ENCODE data around the gene TAPBP.
"Not testable (repeated sequence)": the region's sequence is repeated elsewhere in the genome, so short reads cannot be mapped to it uniquely, and the experiment has no call there.

The TAPBP gene

DNA sequence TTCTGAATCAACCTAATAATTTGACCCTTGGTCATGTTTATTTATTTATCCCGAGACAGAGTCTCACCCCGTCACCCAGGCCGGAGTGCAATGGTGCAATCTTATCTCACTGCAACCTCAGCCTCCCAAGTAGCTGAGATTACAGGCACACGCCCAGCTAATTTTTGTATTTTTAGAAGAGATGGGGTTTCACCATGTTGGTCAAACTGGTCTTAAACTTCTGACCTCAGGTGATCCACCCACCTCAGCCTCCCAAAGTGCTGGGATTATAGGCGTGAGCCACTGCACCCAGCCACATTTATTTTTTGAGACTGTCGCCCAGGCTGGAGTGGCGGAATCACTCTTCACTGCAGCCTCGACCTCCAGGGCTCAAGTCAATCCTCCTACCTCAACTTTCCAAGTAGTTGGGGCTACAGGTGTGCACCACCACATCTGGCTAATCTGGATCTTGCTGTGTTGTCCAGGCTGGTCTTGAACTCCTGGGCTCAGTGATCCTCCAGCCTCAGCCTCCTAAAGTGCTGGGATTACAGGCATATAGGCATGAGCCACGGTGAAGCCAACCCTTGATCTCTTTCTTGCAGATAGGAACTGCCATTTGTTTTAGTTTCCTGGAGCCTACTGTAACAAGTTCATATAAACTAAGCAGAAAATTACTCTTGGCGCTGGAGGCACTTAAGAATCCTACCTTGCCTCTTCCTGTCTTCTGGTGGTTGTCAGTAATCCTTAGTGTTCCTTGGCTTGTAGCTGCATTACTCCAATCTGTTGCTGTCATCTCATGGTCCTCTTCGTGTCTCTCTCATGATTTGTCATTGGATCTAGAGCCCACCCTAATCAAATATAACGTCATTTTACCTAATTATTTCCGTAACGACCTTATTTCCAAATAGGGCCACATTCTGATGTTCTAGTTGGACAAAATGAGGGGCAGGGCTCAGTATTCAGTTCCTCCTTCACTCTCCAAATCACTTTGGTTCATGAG lies 39.7 kb downstream of the TAPBP start:
- no peak for DNase-seq

GRCh38 chr6:33273129-33273923 lies 40.6 kb downstream of the TAPBP start:
- no peak for DNase-seq

DNA sequence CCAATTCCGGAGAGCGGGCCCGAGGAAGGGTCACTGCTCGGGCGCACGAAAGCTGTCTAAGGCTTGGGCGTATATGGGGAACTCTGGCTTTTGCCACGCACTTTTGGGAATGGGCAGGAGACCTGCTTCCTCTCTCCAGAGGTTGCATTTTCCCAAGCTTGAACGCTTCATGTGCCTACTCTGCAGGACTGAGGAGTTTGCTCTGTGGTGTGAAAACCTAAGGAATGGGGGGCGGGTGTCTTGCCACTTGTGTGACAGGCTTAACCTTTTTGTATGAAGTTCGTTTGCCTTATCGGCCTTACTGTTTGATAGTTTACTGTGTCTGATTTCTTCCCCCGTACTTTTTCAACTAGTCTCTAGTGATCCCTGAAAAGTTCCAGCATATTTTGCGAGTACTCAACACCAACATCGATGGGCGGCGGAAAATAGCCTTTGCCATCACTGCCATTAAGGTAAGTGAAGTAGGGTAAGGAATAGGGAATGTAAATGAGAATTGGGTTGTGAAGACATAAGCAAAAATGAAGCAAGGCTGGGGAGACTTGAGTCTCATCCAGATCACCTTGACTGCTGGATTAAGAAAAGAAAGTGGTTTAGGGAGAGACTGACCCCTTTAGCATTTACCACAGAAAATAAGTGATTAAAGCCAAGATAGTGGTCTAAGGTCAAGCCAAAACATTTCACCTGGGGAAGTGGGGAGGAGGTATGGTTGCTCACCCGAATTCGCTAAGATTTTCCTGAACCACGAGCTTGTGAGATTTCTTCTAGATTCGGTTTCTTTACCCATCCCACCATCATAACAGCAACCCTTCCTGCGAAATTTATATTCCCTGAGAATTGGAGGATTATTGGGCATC lies 41.4 kb downstream of the TAPBP start:
- DNase-seq, result no peak

- peak; percentile 99 for DNase-seq
Observed at GRCh38 chr6:33271468-33272274, 42.2 kb downstream of the TAPBP start, which contains the start of the genes RPS18 and VPS52. TSS of gene RPS18 (plus strand) at chr6:33272075. CDS start at chr6:33272120, 45 bp downstream. TSS of gene VPS52 (minus strand) at chr6:33271876. CDS start at chr6:33271675, 201 bp downstream.

DNA sequence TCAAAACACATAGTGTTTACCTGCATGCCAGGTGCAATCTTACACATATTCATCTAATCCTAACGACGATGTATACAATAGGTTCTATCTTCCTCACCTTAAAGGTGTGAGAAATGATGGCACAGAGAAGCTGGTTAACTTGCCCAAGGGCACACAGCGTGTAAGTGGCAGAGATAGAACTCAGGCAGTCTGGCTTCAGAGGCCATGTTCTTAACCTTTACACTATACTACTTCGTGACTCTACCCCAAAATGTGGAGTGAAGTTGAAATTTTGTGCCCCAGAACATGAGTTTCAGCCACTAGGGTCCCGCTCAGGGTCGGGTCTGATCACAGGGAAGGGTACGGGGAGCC lies 42.8 kb downstream of the TAPBP start:
- no peak for DNase-seq

DNA sequence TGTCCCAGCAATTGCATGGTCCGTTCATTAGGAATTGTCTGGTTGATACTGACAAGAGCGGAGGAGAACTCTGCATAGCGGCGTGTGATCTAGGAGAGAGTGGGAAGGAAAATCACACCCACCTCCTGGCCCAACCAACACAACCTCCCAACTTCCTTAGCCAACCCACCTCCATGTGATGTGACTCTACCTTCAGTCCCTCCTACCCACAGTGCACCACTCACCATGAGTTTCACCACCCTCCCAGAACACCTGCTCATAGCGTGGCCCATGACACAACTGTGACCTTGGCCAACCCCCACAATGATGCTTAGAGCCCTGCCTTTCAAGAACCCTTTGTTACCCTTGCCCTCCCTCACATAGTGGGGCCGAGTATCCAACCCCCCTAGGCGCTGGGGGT lies 49.9 kb downstream of the TAPBP start:
- DNase-seq, result no peak

- not testable (repeated sequence) for DNase-seq
Observed at GRCh38 chr6:33262490-33262889, 51.4 kb downstream of the TAPBP start.

DNA sequence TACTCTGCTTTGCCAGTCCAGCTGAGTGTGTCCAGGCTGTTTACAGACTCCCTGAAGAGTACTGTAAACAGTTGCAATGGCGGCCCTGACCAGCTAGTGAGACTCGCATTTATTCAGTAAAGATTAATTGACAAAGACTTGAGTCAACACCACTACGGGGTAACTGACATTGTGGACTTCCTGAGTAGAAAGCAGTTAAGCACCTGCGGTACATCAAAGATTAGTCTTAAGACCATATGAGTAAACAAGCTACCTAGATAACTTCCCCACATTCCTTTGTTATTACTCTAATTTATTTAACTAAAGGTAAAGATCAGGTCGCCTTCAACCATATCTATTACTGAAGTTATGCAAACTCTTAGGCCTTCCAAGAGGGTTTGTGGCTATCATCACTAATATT lies 54.8 kb downstream of the TAPBP start:
- no peak for DNase-seq

GRCh38 chr6:33254591-33254990 lies 59.3 kb downstream of the TAPBP start:
- no peak for DNase-seq

DNA sequence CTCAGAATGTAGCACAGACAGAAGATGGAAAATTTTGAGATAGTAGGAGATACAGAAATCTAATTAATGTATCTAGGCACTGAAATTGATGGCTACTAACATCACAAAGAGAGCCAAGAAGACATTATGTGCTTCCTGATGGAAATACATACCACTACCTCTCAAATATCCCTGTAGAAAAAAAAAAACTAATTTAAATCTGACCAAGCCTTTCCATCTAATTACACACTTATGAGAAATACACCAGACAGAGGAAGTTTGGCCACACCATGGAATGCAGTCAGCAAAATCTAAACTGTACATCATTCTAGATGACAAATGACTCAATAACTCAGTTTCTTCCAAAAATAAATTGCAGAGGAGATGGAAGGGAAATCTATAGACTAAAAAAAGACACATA lies 61.1 kb downstream of the TAPBP start:
- peak; percentile 84 for DNase-seq

DNA sequence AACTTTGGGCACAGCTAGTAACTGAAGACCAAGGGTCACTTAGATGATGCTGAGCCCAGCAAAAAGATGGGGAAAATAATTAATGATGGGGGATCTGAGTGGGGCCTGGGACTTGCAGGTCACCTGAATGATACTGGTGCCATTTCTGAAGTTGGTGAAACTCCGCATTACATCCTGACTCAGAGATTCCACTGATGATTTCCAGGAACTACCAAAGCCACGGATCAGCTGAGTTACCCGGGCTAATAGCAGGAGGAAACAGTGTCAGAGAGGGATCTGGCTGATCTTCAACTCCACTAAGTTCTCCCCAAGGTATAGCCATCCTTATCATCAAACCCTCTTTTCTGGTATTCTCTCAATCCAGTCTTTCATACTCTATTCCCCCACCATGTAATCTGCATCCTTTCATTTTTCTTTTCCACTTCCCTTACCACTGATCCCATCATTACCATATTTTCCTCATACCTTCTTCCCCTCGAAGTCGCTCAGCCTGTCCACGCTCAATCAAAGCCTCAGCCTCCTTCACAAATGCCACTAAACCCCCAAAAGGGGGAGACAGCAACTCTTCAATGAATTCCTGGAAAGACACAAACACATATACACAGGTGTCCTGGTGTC lies 62.4 kb downstream of the TAPBP start:
- peak; percentile 66 for DNase-seq

GRCh38 chr6:33250731-33251130 lies 63.1 kb downstream of the TAPBP start:
- DNase-seq, result no peak

- peak; percentile 87 for DNase-seq
Observed at GRCh38 chr6:33249732-33250630, 63.9 kb downstream of the TAPBP start.
